MCF 10A (cell line): Measurements from ENCODE around the gene LCLAT1. TPM values are rescaled to one million over a fixed set of nuclear protein-coding genes. Genes with fewer than 3 reads are reported as not detected.

Experiments used
- Bru-seq: library from RNA; stranded (reverse); fragments of 400-500 nt; gene quantifications from one replicate; lab custom pipeline; 2021; lab: Mats Ljungman, UMichigan
- BruChase-seq, 2 experiments: library from RNA; stranded (reverse); fragments of 400-500 nt; gene quantifications; one replicate each; lab custom pipeline; 2021; lab: Mats Ljungman, UMichigan
- BruUV-seq: library from RNA; stranded (reverse); fragments of 400-500 nt; replicated peaks from 2 replicates; lab custom pipeline; 2021; lab: Mats Ljungman, UMichigan
- CTCF ChIA-PET: fragments of 300-600 bp; sonication (Branson Sonifier 250); formaldehyde crosslinking; extraction: SDS; loops from one replicate; lab custom pipeline; 2021; ENCODE audit warnings: antibody characterized with exemption, inconsistent platforms; lab: Yijun Ruan, JAX
- POLR2A ChIA-PET: fragments of 300-600, 350-650 bp; sonication (Branson Sonifier 250); formaldehyde crosslinking; extraction: SDS; loops from one replicate; lab custom pipeline; 2020; ENCODE audit warnings: antibody characterized with exemption, inconsistent platforms; lab: Yijun Ruan, JAX
- DNase-seq: peaks from one replicate; pipeline ENCODE4 v3.0.0-alpha.2; 2018; ENCODE audit not compliant: unreplicated experiment
- H3K27ac Mint-ChIP-seq: one replicate; pipeline ENCODE4 v1.8.0; 2022; ENCODE audit warnings: mild to moderate bottlenecking, low read depth, mixed read lengths; ENCODE audit not compliant: unreplicated experiment
- H3K27me3 Mint-ChIP-seq: one replicate; pipeline ENCODE4 v1.8.0; 2022; ENCODE audit warnings: mixed read lengths; ENCODE audit not compliant: insufficient read depth, unreplicated experiment
- H3K36me3 Mint-ChIP-seq: one replicate; pipeline ENCODE4 v1.8.0; 2022; ENCODE audit warnings: mild to moderate bottlenecking, moderate library complexity, mixed read lengths; ENCODE audit not compliant: insufficient read depth, unreplicated experiment
- H3K4me1 Mint-ChIP-seq: one replicate; pipeline ENCODE4 v1.8.0; 2022; ENCODE audit warnings: mixed read lengths; ENCODE audit not compliant: insufficient read depth, unreplicated experiment
- H3K4me3 Mint-ChIP-seq: one replicate; pipeline ENCODE4 v1.8.0; 2022; ENCODE audit warnings: mild to moderate bottlenecking, moderate library complexity, mixed read lengths; ENCODE audit not compliant: unreplicated experiment
- H3K9me3 Mint-ChIP-seq: one replicate; pipeline ENCODE4 v1.8.0; 2022; ENCODE audit warnings: mixed read lengths; ENCODE audit not compliant: unreplicated experiment
- intact Hi-C: fragments of 100-400 bp; cut with micrococcal nuclease; formaldehyde crosslinking; loops from 2 replicates; pipeline ENCODE4 v1.14.1; 2022
- long read RNA-seq: library from polyadenylated mRNA; stranded (forward); transcript quantifications from one replicate; pipeline ENCODE4 v2.0.0, GENCODE V29; 2022
- total RNA-seq: library from RNA; stranded (reverse); gene quantifications from 2 replicates; pipeline ENCODE4 v1.2.3, GENCODE V29; 2022
- TF ChIP-seq, protein P1 (sequence below): fragments of 200-600 bp; IDR thresholded peaks from one replicate; pipeline ENCODE4 v1.8.0; 2022; ENCODE audit warnings: antibody characterized with exemption, mild to moderate bottlenecking; ENCODE audit not compliant: unreplicated experiment

The LCLAT1 gene
- 27.5 and 29.0 TPM in 2 replicates for total RNA-seq
- percentile 75 among the genes with signal in this experiment for Bru-seq, nascent RNA
- percentile 70 among the genes with signal in this experiment for BruChase-seq, experiment 1, labeled RNA remaining after a 6-hour chase
- BruChase-seq, experiment 2, labeled RNA remaining after a 2-hour chase, result percentile 64 among the genes with signal in this experiment
- long read RNA-seq, full-length matches to known transcripts, result 23 of 45 reads
- long read RNA-seq, partial matches to known transcripts, result 0 of 45 reads
- long read RNA-seq, other reads (novel, unspliced or antisense), result 22 of 45 reads

DNA sequence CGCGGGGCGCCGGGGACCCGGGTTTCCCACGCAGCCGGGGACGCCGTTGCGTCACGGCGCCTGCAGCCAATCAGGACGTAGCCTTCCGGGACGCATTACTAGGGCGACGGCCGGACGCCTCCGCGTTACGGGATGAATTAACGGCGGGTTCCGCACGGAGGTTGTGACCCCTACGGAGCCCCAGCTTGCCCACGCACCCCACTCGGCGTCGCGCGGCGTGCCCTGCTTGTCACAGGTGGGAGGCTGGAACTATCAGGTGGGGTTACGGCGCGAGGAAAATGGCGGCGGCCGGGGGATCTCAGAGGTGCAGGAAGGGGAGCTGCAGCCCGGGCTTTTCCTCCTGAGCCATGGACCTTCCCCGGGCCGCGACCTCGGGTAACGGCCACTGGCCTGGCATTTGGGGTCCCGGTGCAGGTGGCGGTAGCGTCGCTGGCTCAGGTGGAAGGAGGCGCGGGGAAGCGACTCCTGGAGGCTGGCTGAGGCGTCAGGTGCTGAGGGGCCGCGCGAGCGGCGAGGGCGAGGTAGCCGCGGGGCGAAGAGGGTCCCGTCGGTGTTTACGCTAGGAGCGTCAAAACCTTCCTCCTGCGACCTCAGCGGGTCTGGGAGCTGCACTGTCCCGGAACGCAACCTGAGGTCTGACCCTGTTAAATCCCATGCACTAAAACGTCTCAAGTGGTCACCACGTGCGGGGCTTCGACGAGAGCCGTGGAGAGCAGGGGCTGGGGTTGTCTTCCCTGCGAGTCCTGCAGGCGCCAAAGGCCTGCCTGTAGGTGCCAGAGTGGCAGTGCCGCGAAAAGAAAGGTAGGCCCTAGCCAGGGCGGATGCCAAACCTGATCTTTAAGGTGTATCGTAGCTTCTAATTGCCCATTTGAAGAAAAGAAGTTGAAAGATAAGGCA is at the start of gene LCLAT1:
LCLAT1 (plus strand) TSS at position 98 of the 897 bp plus-strand sequence. CDS start 78,345 bp downstream, outside the sequence.
- CTCF ChIA-PET, result interaction anchor here (0.6 to 4.0 kb wide), 9 partner anchors 9 to 264 kb away, joined by 3 to 21 read pairs (median 4); no protein-coding TSS in a partner anchor
- peak within 1 kb of the TSS; percentile 88 for H3K4me3 Mint-ChIP-seq

GRCh38 chr2:30398084-30398873 is 48.8 kb upstream of the LCLAT1 start:
- Mint-ChIP-seq H3K27ac (no peak overlapping the region), H3K4me3 (no peak overlapping the region), H3K36me3 (peaks cover 4% of the 10 kb centered on the region), H3K27me3 (peaks cover 19% of the 10 kb centered on the region), H3K4me1 (no peaks in the 10 kb centered on the region), H3K9me3 (no peaks in the 10 kb centered on the region)
- POLR2A ChIA-PET, result no interaction called here
- BruUV-seq, result no TSS peak
- CTCF ChIA-PET, result interaction anchor here (0.6 kb wide), 1 partner anchor 1707 kb away, joined by 3 read pairs; no protein-coding TSS in a partner anchor
- TF ChIP-seq, protein P1, sequence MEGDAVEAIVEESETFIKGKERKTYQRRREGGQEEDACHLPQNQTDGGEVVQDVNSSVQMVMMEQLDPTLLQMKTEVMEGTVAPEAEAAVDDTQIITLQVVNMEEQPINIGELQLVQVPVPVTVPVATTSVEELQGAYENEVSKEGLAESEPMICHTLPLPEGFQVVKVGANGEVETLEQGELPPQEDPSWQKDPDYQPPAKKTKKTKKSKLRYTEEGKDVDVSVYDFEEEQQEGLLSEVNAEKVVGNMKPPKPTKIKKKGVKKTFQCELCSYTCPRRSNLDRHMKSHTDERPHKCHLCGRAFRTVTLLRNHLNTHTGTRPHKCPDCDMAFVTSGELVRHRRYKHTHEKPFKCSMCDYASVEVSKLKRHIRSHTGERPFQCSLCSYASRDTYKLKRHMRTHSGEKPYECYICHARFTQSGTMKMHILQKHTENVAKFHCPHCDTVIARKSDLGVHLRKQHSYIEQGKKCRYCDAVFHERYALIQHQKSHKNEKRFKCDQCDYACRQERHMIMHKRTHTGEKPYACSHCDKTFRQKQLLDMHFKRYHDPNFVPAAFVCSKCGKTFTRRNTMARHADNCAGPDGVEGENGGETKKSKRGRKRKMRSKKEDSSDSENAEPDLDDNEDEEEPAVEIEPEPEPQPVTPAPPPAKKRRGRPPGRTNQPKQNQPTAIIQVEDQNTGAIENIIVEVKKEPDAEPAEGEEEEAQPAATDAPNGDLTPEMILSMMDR, result no peak
- DNase-seq, result peak; percentile 44
- intact Hi-C loops, result no loop called here

More for the DNA sequence above, at the start of gene LCLAT1:
- DNase-seq, result peak; percentile 78
- TF ChIP-seq, protein P1, result no peak
- H3K27me3 Mint-ChIP-seq, result no peaks in the 10 kb centered on the region
- H3K27ac Mint-ChIP-seq, result peak within 1 kb of the TSS; percentile 99
- POLR2A ChIA-PET, result interaction anchor here (0.7 to 2.4 kb wide), 11 partner anchors 9 to 355 kb away, joined by 3 to 8 read pairs (median 4); partner anchors contain the start of gene YPEL5
- no peaks in the 10 kb centered on the region for H3K36me3 Mint-ChIP-seq
- intact Hi-C loops, result loop anchor here (2.0 to 10.0 kb wide), 2 partner anchors 173 to 213 kb away; partner anchors contain the start of gene LBH
- BruUV-seq, result no TSS peak
- no peaks in the 10 kb centered on the region for H3K9me3 Mint-ChIP-seq
- peaks cover 4% of the 10 kb centered on the region for H3K4me1 Mint-ChIP-seq

GRCh38 chr2:30400151-30400954 is 46.7 kb upstream of the LCLAT1 start:
- DNase-seq, result no peak
- Mint-ChIP-seq H3K4me1 (no peaks in the 10 kb centered on the region), H3K36me3 (peaks cover 4% of the 10 kb centered on the region), H3K9me3 (no peaks in the 10 kb centered on the region), H3K27ac (no peak overlapping the region), H3K27me3 (no peaks in the 10 kb centered on the region), H3K4me3 (no peak overlapping the region)
- intact Hi-C loops, result no loop called here
- BruUV-seq, result no TSS peak
- ChIA-PET CTCF (interaction anchor here (0.6 kb wide), 2 partner anchors 160 to 171 kb away, joined by 3 to 4 read pairs; no protein-coding TSS in a partner anchor), POLR2A (no interaction called here)
- TF ChIP-seq, protein P1, result no peak
